GM12874 (cell line): ENCODE data around the gene CCS.

Experiments
- TF ChIP-seq, protein P1 (sequence below): IDR thresholded peaks from 2 replicates; pipeline ENCODE4 v1.5.1; 2011; ENCODE audit warnings: low read depth, mild to moderate bottlenecking, control low read depth, low read length, moderate library complexity; ENCODE audit not compliant: insufficient read depth

The CCS gene, protein sequence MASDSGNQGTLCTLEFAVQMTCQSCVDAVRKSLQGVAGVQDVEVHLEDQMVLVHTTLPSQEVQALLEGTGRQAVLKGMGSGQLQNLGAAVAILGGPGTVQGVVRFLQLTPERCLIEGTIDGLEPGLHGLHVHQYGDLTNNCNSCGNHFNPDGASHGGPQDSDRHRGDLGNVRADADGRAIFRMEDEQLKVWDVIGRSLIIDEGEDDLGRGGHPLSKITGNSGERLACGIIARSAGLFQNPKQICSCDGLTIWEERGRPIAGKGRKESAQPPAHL

DNA sequence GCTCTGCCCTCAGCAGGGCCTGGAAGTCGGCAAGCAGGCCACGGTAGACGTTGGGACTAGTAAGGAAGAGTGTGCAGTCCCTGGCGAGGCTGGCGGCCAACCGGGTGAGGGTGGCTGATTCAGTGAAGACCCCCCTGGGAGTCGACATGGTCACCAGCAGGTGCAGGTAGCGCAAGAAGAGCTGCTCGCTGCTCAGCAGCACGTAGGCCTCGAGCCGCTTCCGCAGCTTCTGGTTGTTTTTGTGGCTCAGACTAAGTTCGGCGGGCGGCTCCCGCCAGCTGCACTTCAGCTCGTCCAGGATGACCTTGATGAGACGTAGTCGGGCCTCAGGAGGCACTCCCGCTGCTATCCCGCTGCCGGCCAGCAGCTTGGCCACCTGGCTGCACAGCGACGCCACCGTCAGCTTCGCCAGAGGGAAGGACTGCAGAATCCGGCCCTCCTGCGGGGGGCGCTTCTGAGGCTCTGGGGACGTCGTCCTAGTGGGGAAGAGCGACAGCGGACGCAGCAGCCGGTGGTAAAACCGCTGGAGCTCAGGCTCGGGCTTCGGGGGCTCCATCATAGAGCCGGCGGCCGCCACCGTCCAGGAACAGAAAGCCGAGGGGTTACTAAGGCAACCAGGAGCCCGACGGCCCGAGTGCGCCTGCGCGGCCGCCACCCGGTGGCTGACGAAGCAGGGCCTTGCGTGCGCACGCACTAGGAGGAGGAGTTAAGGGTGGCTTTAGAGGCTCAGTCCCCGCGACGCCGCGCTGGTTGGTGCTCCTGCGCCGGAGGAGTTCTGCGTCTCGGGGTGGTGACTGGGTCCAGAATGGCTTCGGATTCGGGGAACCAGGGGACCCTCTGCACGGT lies at the start of gene CCS, which contains the start of gene CCDC87:
TSS of gene CCS (plus strand) at position 729 of the 846 bp plus-strand sequence. CDS start at position 806, 77 bp downstream.
TSS of gene CCDC87 (minus strand) at position 607 of the 846 bp plus-strand sequence. CDS start at position 559, 48 bp downstream.
- TF ChIP-seq, protein P1, sequence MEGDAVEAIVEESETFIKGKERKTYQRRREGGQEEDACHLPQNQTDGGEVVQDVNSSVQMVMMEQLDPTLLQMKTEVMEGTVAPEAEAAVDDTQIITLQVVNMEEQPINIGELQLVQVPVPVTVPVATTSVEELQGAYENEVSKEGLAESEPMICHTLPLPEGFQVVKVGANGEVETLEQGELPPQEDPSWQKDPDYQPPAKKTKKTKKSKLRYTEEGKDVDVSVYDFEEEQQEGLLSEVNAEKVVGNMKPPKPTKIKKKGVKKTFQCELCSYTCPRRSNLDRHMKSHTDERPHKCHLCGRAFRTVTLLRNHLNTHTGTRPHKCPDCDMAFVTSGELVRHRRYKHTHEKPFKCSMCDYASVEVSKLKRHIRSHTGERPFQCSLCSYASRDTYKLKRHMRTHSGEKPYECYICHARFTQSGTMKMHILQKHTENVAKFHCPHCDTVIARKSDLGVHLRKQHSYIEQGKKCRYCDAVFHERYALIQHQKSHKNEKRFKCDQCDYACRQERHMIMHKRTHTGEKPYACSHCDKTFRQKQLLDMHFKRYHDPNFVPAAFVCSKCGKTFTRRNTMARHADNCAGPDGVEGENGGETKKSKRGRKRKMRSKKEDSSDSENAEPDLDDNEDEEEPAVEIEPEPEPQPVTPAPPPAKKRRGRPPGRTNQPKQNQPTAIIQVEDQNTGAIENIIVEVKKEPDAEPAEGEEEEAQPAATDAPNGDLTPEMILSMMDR = peak; percentile 72

DNA sequence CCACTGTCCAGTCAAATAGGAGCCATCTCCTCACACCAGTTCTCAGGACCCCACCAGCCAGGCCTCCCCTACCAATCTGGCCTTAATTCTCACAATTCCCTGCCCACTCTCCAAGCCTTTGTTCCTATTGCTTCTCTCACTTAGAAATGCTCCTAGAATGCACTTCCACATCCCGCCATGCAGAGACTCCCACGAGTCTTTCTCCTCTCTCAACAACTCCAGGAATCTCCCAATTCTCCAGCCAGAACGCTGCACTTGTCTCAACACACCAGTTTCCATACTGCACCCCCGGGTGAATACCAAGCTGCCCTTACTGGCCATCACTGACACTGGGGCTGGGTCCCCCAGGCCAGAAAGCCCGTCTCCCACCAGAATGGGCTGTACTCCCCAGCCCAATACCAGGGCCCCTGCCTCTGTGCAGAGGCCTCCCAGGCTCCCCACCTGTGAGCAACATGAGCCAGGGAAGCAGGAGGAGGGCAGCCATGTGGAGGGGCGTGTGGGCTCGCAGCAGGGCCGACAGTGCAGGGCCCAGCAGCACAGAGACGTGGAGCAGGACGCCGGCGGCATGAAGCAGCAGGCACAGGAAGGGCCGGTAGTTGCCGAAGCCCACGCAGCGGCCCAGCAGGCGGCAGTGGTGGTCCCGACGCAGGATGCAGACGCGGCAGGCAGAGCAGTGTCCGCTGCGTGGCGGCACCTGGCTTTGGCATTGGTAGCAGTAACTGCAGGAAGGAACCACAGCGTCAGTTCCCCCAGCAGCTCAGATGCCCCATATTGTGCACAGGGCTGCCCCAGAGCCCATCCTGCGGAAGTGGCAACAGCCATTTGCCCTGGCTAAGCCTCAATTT lies 49.5 kb upstream of the CCS start:
- TF ChIP-seq, protein P1 = peak; percentile 70

DNA sequence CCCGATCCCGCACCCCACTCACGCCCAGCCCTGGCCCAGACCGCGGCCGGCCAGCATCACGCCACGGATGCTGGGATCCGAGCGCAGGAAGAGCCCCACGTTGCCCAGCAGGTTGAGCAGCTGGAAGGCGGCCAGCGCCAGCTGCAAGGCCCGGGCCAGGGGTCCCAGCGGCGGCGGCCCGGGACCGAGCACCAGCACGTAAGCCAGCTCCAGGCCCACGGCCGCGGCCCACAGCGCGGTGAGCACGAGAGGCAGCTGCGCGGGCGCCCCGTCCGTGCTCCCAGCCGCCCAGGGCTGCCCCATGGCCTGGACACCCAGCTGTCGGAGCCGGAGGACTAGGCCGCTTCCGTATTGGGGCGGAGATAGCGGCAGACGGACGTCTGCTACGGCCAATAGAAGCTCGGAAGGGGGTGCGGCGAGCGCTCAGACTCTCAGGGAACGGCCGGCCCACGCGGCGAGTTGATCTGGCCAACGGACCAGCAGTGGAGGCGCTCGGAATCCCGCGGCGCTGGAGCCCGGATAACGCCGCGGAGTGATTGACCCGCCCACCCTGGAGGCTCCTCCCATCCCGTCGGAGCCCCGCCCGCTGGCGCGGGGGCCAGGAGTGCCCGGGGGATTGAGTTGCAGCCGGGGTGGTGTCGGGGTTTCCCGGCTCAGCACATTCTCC lies 47.2 kb upstream of the CCS start, which contains the start of gene ZDHHC24:
TSS of gene ZDHHC24 (minus strand) at position 348 of the 667 bp plus-strand sequence. CDS start at position 303, 45 bp downstream.
- TF ChIP-seq, protein P1 = no peak

DNA sequence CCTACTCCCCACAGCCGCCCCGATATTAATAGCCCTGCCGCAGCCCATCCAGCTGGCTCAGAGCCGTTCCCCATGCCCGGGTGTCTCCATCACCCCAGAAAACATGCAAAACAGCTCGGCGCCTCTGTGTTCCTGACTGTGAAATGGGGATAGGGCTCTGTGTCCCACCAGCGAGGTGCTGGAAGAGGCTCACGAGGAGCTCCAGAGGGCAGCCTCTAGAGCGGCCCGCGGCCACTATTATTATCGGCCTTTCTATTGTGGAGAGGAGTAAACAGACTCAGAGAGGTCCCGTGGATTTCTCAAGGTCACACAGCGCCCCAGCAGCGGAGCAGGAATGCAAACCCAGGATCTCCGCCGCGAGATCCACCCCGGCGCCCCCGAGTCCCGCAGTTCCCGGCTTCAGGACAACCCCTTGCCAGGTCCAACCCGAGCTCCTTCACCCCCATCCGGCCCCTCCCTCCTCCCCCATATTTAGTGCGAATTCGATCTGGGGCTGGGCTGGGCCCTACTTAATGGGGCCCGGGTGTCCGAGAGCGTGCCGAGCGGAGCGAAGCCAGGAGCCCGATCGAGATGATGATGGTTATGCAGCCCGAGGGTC lies 46.5 kb upstream of the CCS start, which contains the start of gene ACTN3:
TSS of gene ACTN3 (plus strand) at position 536 of the 598 bp plus-strand sequence. CDS start at position 571, 35 bp downstream.
- TF ChIP-seq, protein P1 = no peak

DNA sequence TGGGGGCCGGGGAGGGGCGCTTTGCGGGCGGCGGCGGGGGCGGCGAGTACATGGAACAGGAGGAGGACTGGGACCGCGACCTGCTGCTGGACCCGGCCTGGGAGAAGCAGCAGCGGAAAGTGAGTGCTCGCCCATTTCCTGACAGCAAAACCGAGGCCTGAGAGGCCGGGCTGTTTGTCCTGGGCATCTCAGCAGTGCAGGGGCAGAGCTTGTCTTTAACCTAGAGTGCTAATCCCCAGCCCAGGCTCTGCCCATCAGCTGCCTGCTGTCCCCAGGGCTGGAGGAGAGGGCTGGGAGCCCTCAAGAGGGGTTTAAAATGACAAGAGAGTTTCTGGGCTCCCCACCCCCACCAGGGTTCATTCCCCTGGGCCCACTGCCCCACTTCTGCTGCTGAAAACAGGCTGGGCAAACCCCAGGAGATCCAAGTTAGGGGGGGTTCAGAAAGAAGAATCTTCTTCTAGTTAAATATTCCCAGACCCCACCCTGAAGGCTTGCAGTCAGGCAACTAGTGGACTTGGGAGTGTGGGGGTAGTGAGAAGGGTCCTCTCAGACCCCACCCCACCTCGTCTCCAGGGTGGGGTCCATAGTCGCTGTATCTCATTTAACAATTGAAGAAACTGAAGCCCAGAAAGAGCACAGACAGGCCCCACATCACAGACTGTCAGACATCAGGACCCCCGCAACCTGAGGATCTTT lies 45.9 kb upstream of the CCS start:
- TF ChIP-seq, protein P1 = no peak

DNA sequence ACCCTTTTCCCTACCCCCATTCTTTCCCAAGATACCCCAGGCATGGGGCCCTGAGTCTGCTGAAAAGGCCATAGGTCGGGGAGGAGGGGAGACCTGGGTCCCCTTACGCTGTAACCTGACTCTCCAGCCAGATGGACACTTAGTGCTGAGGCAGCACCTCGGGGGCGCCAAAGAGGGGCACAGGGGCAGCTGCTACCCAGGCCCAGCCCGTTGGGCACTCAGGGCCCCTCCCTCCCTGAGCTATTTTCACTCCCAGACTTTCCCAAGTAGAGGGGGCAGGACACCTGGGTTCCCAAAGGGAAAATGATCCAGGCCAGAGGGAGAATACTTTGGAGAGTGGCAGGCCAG lies 45.3 kb upstream of the CCS start:
- TF ChIP-seq, protein P1 = no peak
